Astrocyte (in vitro differentiated cells and primary cell): ENCODE data around the gene PLEKHM2. TPM values are rescaled to one million over a fixed set of nuclear protein-coding genes. Genes with fewer than 3 reads are reported as not detected.
A peak's percentile ranks its signal among the peaks of the same experiment; 100 is the strongest.

Experiments used
- DNase-seq: peaks from one replicate; pipeline ENCODE4 v3.0.0-alpha.2; 2010; ENCODE audit warnings: low read depth
- FAIRE-seq: peaks from 2 replicates; lab custom pipeline; 2011; peaks lifted over from hg19 to GRCh38; lab: Jason Lieb, UNC
- H2AFZ ChIP-seq: 2 replicates; pipeline ENCODE4 v1.6.0; 2012; ENCODE audit warnings: low read depth, low read length, inconsistent platforms
- H3K27ac ChIP-seq: 2 replicates; pipeline ENCODE4 v1.5.1; 2011; ENCODE audit warnings: low read depth, low read length, inconsistent platforms
- H3K27me3 ChIP-seq: 2 replicates; pipeline ENCODE4 v1.6.0; 2011; ENCODE audit warnings: low read length, inconsistent platforms; ENCODE audit not compliant: insufficient read depth
- H3K36me3 ChIP-seq: 2 replicates; pipeline ENCODE4 v1.5.1; 2011; ENCODE audit warnings: low read length, inconsistent platforms; ENCODE audit not compliant: insufficient read depth
- H3K4me1 ChIP-seq: 2 replicates; pipeline ENCODE4 v1.5.1; 2011; ENCODE audit warnings: low read length, inconsistent platforms; ENCODE audit not compliant: insufficient read depth
- H3K4me2 ChIP-seq: 2 replicates; pipeline ENCODE4 v1.6.0; 2012; ENCODE audit warnings: low read length, inconsistent platforms
- H3K4me3 ChIP-seq: 2 replicates; pipeline ENCODE4 v1.5.1; 2011; ENCODE audit warnings: low read depth, mild to moderate bottlenecking, low read length, inconsistent platforms; ENCODE audit not compliant: insufficient read depth
- H3K79me2 ChIP-seq: 2 replicates; pipeline ENCODE4 v1.6.0; 2012; ENCODE audit warnings: mild to moderate bottlenecking, low read length, inconsistent platforms; ENCODE audit not compliant: insufficient read depth
- H3K9ac ChIP-seq: 2 replicates; pipeline ENCODE4 v1.6.0; 2012; ENCODE audit warnings: mild to moderate bottlenecking, low read length, inconsistent platforms
- H3K9me3 ChIP-seq: 2 replicates; pipeline ENCODE4 v1.5.1; 2012; ENCODE audit warnings: low read depth, mild to moderate bottlenecking, low read length, inconsistent platforms; ENCODE audit not compliant: insufficient read depth
- H4K20me1 ChIP-seq: 2 replicates; pipeline ENCODE4 v1.6.0; 2012; ENCODE audit warnings: low read length, inconsistent platforms; ENCODE audit not compliant: insufficient read depth
- H3K27ac Mint-ChIP-seq: one replicate; pipeline ENCODE4 v1.8.0; 2021; ENCODE audit warnings: mild to moderate bottlenecking, mixed read lengths; ENCODE audit not compliant: unreplicated experiment
- H3K27me3 Mint-ChIP-seq: one replicate; pipeline ENCODE4 v1.8.0; 2021; ENCODE audit warnings: low read depth, mixed read lengths; ENCODE audit not compliant: unreplicated experiment
- H3K36me3 Mint-ChIP-seq: one replicate; pipeline ENCODE4 v1.8.0; 2021; ENCODE audit warnings: low read depth, mixed read lengths; ENCODE audit not compliant: unreplicated experiment
- H3K4me1 Mint-ChIP-seq: one replicate; pipeline ENCODE4 v1.8.0; 2021; ENCODE audit warnings: low read depth, mixed read lengths; ENCODE audit not compliant: unreplicated experiment
- H3K4me3 Mint-ChIP-seq: one replicate; pipeline ENCODE4 v1.8.0; 2021; ENCODE audit warnings: mild to moderate bottlenecking, moderate library complexity, mixed read lengths; ENCODE audit not compliant: unreplicated experiment
- H3K9me3 Mint-ChIP-seq: one replicate; pipeline ENCODE4 v1.8.0; 2021; ENCODE audit warnings: mild to moderate bottlenecking, mixed read lengths; ENCODE audit not compliant: unreplicated experiment
- CTCF ChIP-seq: IDR thresholded peaks from 2 replicates; pipeline ENCODE4 v1.5.1; 2011; ENCODE audit warnings: low read depth, mild to moderate bottlenecking, inconsistent platforms, low read length, moderate library complexity; ENCODE audit not compliant: insufficient read depth
- EZH2 ChIP-seq: IDR thresholded peaks from 2 replicates; pipeline ENCODE4 v1.6.1; 2012; ENCODE audit warnings: mild to moderate bottlenecking, low read length, inconsistent platforms; ENCODE audit not compliant: insufficient read depth
- total RNA-seq: library from RNA; stranded (reverse); gene quantifications from 2 replicates; pipeline ENCODE4 v1.2.1, GENCODE V29; 2021

The PLEKHM2 gene
- total RNA-seq, 1 donor from 2014 or later, result 48.3 TPM

GRCh38 chr1:15765495-15766194 is 81.5 kb downstream of the PLEKHM2 start:
- peak; percentile 94 for DNase-seq
- peaks cover 25% of the 10 kb centered on the region for H3K4me1 Mint-ChIP-seq
- Histone ChIP-seq H3K9me3 (no peaks in the 10 kb centered on the region), H3K27me3 (no peaks in the 10 kb centered on the region), H3K9ac (peak overlapping the region; percentile 64), H3K79me2 (peaks cover 69% of the 10 kb centered on the region), H3K4me3 (no peak overlapping the region), H3K27ac (peak overlapping the region; percentile 40), H3K4me1 (peaks cover 20% of the 10 kb centered on the region), H2AFZ (no peak overlapping the region), H3K36me3 (peaks cover 36% of the 10 kb centered on the region), H4K20me1 (peaks cover 88% of the 10 kb centered on the region), H3K4me2 (peak overlapping the region; percentile 59)
- no peak for TF ChIP-seq EZH2
- TF ChIP-seq CTCF, result no peak
- H3K4me3 Mint-ChIP-seq, result peak overlapping the region; percentile 12
- no peaks in the 10 kb centered on the region for H3K9me3 Mint-ChIP-seq
- H3K27me3 Mint-ChIP-seq, result no peaks in the 10 kb centered on the region
- FAIRE-seq, result no peak
- peak overlapping the region; percentile 62 for H3K27ac Mint-ChIP-seq
- H3K36me3 Mint-ChIP-seq, result peaks cover 28% of the 10 kb centered on the region

- Histone ChIP-seq H3K4me2 (no peak overlapping the region), H3K27ac (no peak overlapping the region), H3K4me1 (peaks cover 10% of the 10 kb centered on the region), H3K9me3 (no peaks in the 10 kb centered on the region), H2AFZ (no peak overlapping the region), H3K36me3 (peaks cover 49% of the 10 kb centered on the region), H3K27me3 (no peaks in the 10 kb centered on the region), H3K4me3 (no peak overlapping the region), H3K79me2 (peaks cover 58% of the 10 kb centered on the region), H4K20me1 (peaks cover 79% of the 10 kb centered on the region), H3K9ac (no peak overlapping the region)
- Mint-ChIP-seq H3K27ac (no peak overlapping the region), H3K9me3 (no peaks in the 10 kb centered on the region), H3K36me3 (peaks cover 32% of the 10 kb centered on the region), H3K4me3 (no peak overlapping the region), H3K27me3 (no peaks in the 10 kb centered on the region), H3K4me1 (peaks cover 19% of the 10 kb centered on the region)
- DNase-seq (no peak), FAIRE-seq (no peak)
- no peak for TF ChIP-seq CTCF
- TF ChIP-seq EZH2, result no peak
Measured at GRCh38 chr1:15767941-15768340, 83.8 kb downstream of the PLEKHM2 start.

- Histone ChIP-seq H2AFZ (no peak overlapping the region), H3K36me3 (peaks cover 50% of the 10 kb centered on the region), H3K4me3 (no peak overlapping the region), H3K79me2 (peaks cover 55% of the 10 kb centered on the region), H3K4me1 (peaks cover 10% of the 10 kb centered on the region), H3K9me3 (no peaks in the 10 kb centered on the region), H3K4me2 (no peak overlapping the region), H3K9ac (no peak overlapping the region), H3K27ac (no peak overlapping the region), H3K27me3 (no peaks in the 10 kb centered on the region), H4K20me1 (peaks cover 77% of the 10 kb centered on the region)
- Mint-ChIP-seq H3K27ac (no peak overlapping the region), H3K9me3 (no peaks in the 10 kb centered on the region), H3K4me3 (no peak overlapping the region), H3K4me1 (peaks cover 19% of the 10 kb centered on the region), H3K36me3 (peaks cover 32% of the 10 kb centered on the region), H3K27me3 (no peaks in the 10 kb centered on the region)
- FAIRE-seq, result no peak
- no peak for DNase-seq
- TF ChIP-seq EZH2 (no peak), CTCF (no peak)
Measured at GRCh38 chr1:15768388-15768787, 84.3 kb downstream of the PLEKHM2 start.
